Gastrocnemius medialis (tissue), 4 donors: ENCODE results near the gene ALDH1A3. TPM values are rescaled to one million over a fixed set of nuclear protein-coding genes. Genes with fewer than 3 reads are reported as not detected.

Experiments
- ATAC-seq, 2 donors: fragments of 150-250 bp; one replicate each; pipeline ENCODE4 v1.9.1; 2016
- DNase-seq, 2 donors: peaks; one replicate each; pipeline ENCODE4 v3.0.0-alpha.2; 2019
- H3K27ac ChIP-seq, 4 donors: fragments of 200-600 bp; sonication (generic); 1 replicate in 1 of 4; 2 replicates in 3 of 4; pipeline ENCODE4 v1.5.1; 2016 to 2018; ENCODE audit warnings: mild to moderate bottlenecking in 2 of 4, moderate library complexity in 1 of 4
- H3K27me3 ChIP-seq, 3 donors: fragments of 200-600 bp; sonication (generic) in 2 of 3; 1 replicate in 1 of 3; 2 replicates in 2 of 3; pipeline versions ENCODE4 v1.5.1 to v1.6.0; 2016 to 2019; ENCODE audit warnings: mild to moderate bottlenecking in 1 of 3, moderate library complexity in 1 of 3
- H3K36me3 ChIP-seq, 2 donors: fragments of 200-600 bp; sonication (generic) in 1 of 2; one replicate each; pipeline ENCODE4 v1.5.1; 2017 to 2018
- H3K4me1 ChIP-seq, 2 donors: fragments of 200-600 bp; sonication (generic) in 1 of 2; one replicate each; pipeline ENCODE4 v1.5.1; 2016 to 2017; ENCODE audit warnings: mild to moderate bottlenecking in 2 of 2
- H3K4me3 ChIP-seq, 4 donors: fragments of 200-600 bp; sonication (generic) in 3 of 4; 1 replicate in 1 of 4; 2 replicates in 3 of 4; pipeline ENCODE4 v1.5.1; 2016 to 2019; ENCODE audit warnings: mild to moderate bottlenecking in 2 of 4
- H3K9me3 ChIP-seq, 3 donors: fragments of 200-600 bp; sonication (generic) in 2 of 3; 1 replicate in 1 of 3; 2 replicates in 2 of 3; pipeline ENCODE4 v1.5.1; 2016 to 2019
- POLR2A ChIP-seq, 2 donors: fragments of 450-650 bp; IDR thresholded peaks; one replicate each; pipeline ENCODE4 v1.6.1; 2017; ENCODE audit warnings: antibody characterized with exemption in 2 of 2, mild to moderate bottlenecking in 2 of 2, moderate library complexity in 2 of 2
- in situ Hi-C, 4 donors: fragments of 200-750 bp; cut with MboI; loops; one replicate each; pipeline versions ENCODE4 v1.15.0 to v1.8.0; 2017; ENCODE audit warnings: low sequenced_read_pairs in 4 of 4
- intact Hi-C: fragments of 100-400 bp; cut with DNase I; formaldehyde crosslinking; loops from one replicate; pipeline ENCODE4 v1.15.1; 2023; ENCODE audit warnings: low total_unique reads
- total RNA-seq, 4 donors: library from RNA; depleted of rRNA; stranded (reverse); fragments of >200 nt; gene quantifications; one replicate each; pipeline versions ENCODE4 v1.1.0 to v1.2.3, GENCODE V29; 2016
- TF ChIP-seq, protein P1 (sequence below), 5 experiments: fragments of 450-650 bp in 3 of 5; fragments of 200-600 bp in 2 of 5; sonication (generic) in 2 of 5; IDR thresholded peaks in 4 of 5; conservative IDR thresholded peaks in 1 of 5; 1 replicate in 4 of 5; 2 replicates in 1 of 5; pipeline ENCODE4 v1.5.1; 2016 to 2019; ENCODE audit warnings: antibody characterized with exemption in 5 of 5, mild to moderate bottlenecking in 3 of 5, moderate library complexity in 3 of 5

ALDH1A3 gene
- total RNA-seq, 4 donors from 2014 or later = 5.8 to 33.9 (median 15.1) TPM

DNA sequence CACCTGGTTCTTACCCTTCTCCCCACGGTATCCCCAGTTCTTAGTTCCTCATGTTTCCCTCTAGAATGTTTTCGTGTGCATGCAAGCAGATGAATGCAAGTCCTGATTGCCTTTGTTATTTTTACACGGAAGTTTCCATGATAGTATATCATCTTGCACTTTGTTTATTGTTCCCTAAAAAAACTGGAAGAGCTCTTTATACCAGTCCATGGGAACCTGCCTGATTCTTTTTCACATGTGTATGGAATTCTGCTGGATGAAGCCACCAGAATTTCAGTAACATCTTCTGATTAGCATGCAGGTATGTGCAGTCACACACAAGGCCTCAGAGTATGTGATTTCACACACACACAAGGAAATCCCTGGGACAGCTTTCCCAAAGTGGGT lies 23.5 kb downstream of the ALDH1A3 start:
- Histone ChIP-seq H3K4me3 (no peak overlapping the region), H3K9me3 (no peaks in the 10 kb centered on the region), H3K27me3 (no peaks in the 10 kb centered on the region), H3K36me3 (no peaks in the 10 kb centered on the region), H3K4me1 (peaks cover 22 to 41% of the 10 kb centered on the region in 2 donors), H3K27ac (peak overlapping the region; percentile 63 to 73 (median 70))
- DNase-seq (no peak), ATAC-seq (no peak)
- TF ChIP-seq, protein P1, sequence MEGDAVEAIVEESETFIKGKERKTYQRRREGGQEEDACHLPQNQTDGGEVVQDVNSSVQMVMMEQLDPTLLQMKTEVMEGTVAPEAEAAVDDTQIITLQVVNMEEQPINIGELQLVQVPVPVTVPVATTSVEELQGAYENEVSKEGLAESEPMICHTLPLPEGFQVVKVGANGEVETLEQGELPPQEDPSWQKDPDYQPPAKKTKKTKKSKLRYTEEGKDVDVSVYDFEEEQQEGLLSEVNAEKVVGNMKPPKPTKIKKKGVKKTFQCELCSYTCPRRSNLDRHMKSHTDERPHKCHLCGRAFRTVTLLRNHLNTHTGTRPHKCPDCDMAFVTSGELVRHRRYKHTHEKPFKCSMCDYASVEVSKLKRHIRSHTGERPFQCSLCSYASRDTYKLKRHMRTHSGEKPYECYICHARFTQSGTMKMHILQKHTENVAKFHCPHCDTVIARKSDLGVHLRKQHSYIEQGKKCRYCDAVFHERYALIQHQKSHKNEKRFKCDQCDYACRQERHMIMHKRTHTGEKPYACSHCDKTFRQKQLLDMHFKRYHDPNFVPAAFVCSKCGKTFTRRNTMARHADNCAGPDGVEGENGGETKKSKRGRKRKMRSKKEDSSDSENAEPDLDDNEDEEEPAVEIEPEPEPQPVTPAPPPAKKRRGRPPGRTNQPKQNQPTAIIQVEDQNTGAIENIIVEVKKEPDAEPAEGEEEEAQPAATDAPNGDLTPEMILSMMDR (IDR thresholded peaks at IDR 0.05 in 4 of 5, conservative IDR thresholded peaks at IDR 0.05 in 1 of 5) = no peak
- TF ChIP-seq POLR2A (IDR thresholded peaks at IDR 0.05) = no peak
- in situ Hi-C loops (loop anchor here in 2 of 4 donors (25.0 kb wide), 1 partner anchor 359 kb away; the partner anchor contains the start of gene CHSY1 (in 2 of the 2)), intact Hi-C loops (no loop called here)

DNA sequence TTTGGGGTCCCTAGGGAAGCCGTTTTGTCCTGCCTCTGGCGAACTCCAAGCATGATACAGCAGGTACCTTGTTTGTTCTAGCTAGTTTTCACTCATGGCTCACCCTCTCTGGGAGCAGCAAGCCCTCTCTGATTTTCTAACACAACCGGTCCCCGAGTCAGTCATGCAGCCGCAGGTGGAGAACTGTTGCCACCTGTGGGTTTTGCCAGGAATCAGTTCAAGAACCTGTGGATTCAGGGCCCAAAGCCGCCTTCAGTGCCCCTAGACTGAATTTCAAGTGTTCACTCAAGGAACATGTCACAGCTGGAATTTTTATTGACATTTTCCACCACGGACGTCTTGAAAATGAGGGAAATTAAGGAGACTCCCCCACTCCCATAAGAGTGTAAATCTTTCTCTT lies 26.2 kb downstream of the ALDH1A3 start:
- H3K4me1 ChIP-seq = peaks cover 18 to 21% of the 10 kb centered on the region in 2 donors
- H3K36me3 ChIP-seq = no peaks in the 10 kb centered on the region
- H3K4me3 ChIP-seq = no peak overlapping the region
- TF ChIP-seq POLR2A (IDR thresholded peaks at IDR 0.05) = no peak
- TF ChIP-seq, protein P1 (IDR thresholded peaks at IDR 0.05 in 4 of 5, conservative IDR thresholded peaks at IDR 0.05 in 1 of 5) = no peak
- intact Hi-C loops (no loop called here), in situ Hi-C loops (loop anchor here in 2 of 4 donors (25.0 kb wide), 1 partner anchor 356 kb away; the partner anchor contains the start of gene CHSY1 (in 2 of the 2))
- no peaks in the 10 kb centered on the region for H3K9me3 ChIP-seq
- ATAC-seq (no peak), DNase-seq (no peak)
- no peaks in the 10 kb centered on the region for H3K27me3 ChIP-seq
- H3K27ac ChIP-seq = no peak overlapping the region

DNA sequence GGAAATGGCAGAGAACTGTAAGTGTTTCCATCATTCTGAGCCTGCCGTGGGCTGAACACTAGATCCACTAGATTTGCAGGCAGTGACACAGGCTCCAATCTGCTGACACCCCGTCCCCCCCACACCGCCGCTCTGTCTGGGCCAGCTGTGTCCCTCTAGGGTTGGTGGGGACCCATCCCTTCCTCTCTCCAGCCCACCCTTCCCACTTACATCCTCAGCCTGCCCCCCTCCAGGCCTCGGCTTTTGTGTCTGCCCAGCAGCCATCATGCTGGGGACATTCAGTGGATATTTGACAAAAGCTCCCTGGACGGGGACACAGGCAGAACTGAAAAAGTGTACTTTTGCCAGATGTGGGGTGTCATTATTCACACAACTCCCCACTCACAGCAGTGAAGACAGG lies 28.8 kb downstream of the ALDH1A3 start:
- intact Hi-C loops = no loop called here
- Histone ChIP-seq H3K4me3 (no peak overlapping the region), H3K27ac (no peak overlapping the region), H3K4me1 (no peaks in the 10 kb centered on the region), H3K27me3 (no peaks in the 10 kb centered on the region), H3K9me3 (no peaks in the 10 kb centered on the region), H3K36me3 (no peaks in the 10 kb centered on the region)
- DNase-seq (no peak), ATAC-seq (no peak)
- in situ Hi-C loops = loop anchor here in 2 of 4 donors (25.0 kb wide), 1 partner anchor 354 kb away; the partner anchor contains the start of gene CHSY1 (in 2 of the 2)
- no peak for TF ChIP-seq POLR2A (IDR thresholded peaks at IDR 0.05)
- TF ChIP-seq, protein P1 (IDR thresholded peaks at IDR 0.05 in 4 of 5, conservative IDR thresholded peaks at IDR 0.05 in 1 of 5) = no peak

DNA sequence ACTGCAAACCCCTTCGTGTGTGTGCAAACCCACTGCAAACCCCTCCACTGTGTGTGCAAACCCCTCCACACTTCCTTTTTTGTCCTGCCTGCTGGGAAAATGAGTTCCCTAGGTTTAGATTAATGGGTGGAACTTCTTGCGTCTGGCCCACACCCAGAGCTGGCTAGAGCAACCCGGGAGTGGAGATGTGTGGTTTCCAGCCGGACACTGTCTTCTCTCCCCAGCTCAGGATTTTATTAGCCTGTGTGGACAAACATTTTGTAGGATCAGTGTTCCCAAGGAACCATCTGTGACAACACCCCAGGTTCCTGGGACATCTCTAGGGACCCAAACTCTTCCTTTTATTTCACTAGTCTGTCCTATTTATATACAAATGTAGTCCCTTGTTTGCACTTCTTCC lies 29.9 kb downstream of the ALDH1A3 start:
- H3K36me3 ChIP-seq = no peaks in the 10 kb centered on the region
- in situ Hi-C loops (loop anchor here in 2 of 4 donors (25.0 kb wide), 1 partner anchor 353 kb away; the partner anchor contains the start of gene CHSY1 (in 2 of the 2)), intact Hi-C loops (no loop called here)
- no peaks in the 10 kb centered on the region for H3K27me3 ChIP-seq
- no peaks in the 10 kb centered on the region for H3K4me1 ChIP-seq
- ATAC-seq (no peak), DNase-seq (no peak)
- H3K27ac ChIP-seq = no peak overlapping the region
- H3K9me3 ChIP-seq = no peaks in the 10 kb centered on the region
- TF ChIP-seq, protein P1 (IDR thresholded peaks at IDR 0.05 in 4 of 5, conservative IDR thresholded peaks at IDR 0.05 in 1 of 5) = no peak
- TF ChIP-seq POLR2A (IDR thresholded peaks at IDR 0.05) = no peak
- no peak overlapping the region for H3K4me3 ChIP-seq
